Neural progenitor cell (in vitro differentiated cells): ENCODE results near the gene IFNGR2. TPM values are rescaled to one million over a fixed set of nuclear protein-coding genes. Genes with fewer than 3 reads are reported as not detected.

Experiments
- DNase-seq: peaks from one replicate; pipeline ENCODE4 v3.0.0-alpha.2; 2016; ENCODE audit warnings: low spot score
- H2AFZ ChIP-seq: fragments of 200-600 bp; sonication (generic); replicated peaks from 2 replicates; pipeline ENCODE4 v1.6.1; 2016; ENCODE audit warnings: antibody characterized with exemption
- H3F3A ChIP-seq: fragments of 200-600 bp; sonication (generic); 2 replicates; pipeline ENCODE4 v1.6.1; 2016; ENCODE audit warnings: antibody characterized with exemption, low read depth
- H3K27ac ChIP-seq: fragments of 200-600 bp; sonication (generic); 2 replicates; pipeline ENCODE4 v1.5.1; 2016; ENCODE audit warnings: mild to moderate bottlenecking
- H3K27me3 ChIP-seq: fragments of 200-600 bp; sonication (generic); 2 replicates; pipeline ENCODE4 v1.6.1; 2016; ENCODE audit warnings: mild to moderate bottlenecking, moderate library complexity
- H3K36me3 ChIP-seq: fragments of 200-600 bp; sonication (generic); 2 replicates; pipeline ENCODE4 v1.5.1; 2016
- H3K4me1 ChIP-seq: fragments of 200-600 bp; sonication (generic); 2 replicates; pipeline ENCODE4 v1.6.1; 2016; ENCODE audit warnings: mixed run types
- H3K4me2 ChIP-seq: fragments of 200-600 bp; sonication (generic); 2 replicates; pipeline ENCODE4 v1.6.1; 2016
- H3K4me3 ChIP-seq: fragments of 200-600 bp; sonication (generic); 2 replicates; pipeline ENCODE4 v1.5.1; 2016
- H3K79me2 ChIP-seq: fragments of 200-600 bp; sonication (generic); 2 replicates; pipeline ENCODE4 v1.6.1; 2016; ENCODE audit warnings: low read depth
- H3K9ac ChIP-seq: fragments of 200-600 bp; sonication (generic); 2 replicates; pipeline ENCODE4 v1.6.1; 2016
- H3K9me3 ChIP-seq: fragments of 200-600 bp; sonication (generic); 2 replicates; pipeline ENCODE4 v1.5.1; 2016; ENCODE audit warnings: low read depth
- H4K20me1 ChIP-seq: fragments of 200-600 bp; sonication (generic); 2 replicates; pipeline ENCODE4 v1.6.1; 2016; ENCODE audit warnings: low read depth
- H3K27ac Mint-ChIP-seq: 3 replicates; pipeline ENCODE4 v1.8.0; 2021; ENCODE audit warnings: mixed read lengths
- H3K27me3 Mint-ChIP-seq: 2 replicates; pipeline ENCODE4 v1.8.0; 2022; ENCODE audit warnings: low read depth, mild to moderate bottlenecking, inconsistent platforms, moderate library complexity, mixed read lengths; ENCODE audit not compliant: insufficient read depth
- H3K36me3 Mint-ChIP-seq: 3 replicates; pipeline ENCODE4 v1.8.0; 2021; ENCODE audit warnings: mixed read lengths
- H3K4me1 Mint-ChIP-seq: 3 replicates; pipeline ENCODE4 v1.8.0; 2021; ENCODE audit warnings: mixed read lengths
- H3K4me3 Mint-ChIP-seq: 3 replicates; pipeline ENCODE4 v1.8.0; 2021; ENCODE audit warnings: mild to moderate bottlenecking, moderate library complexity, mixed read lengths
- H3K9me3 Mint-ChIP-seq: 3 replicates; pipeline ENCODE4 v1.8.0; 2020; ENCODE audit warnings: mixed read lengths
- EZH2 ChIP-seq: fragments of 200-600 bp; sonication (generic); IDR thresholded peaks from 2 replicates; pipeline ENCODE4 v1.6.1; 2017; ENCODE audit warnings: antibody characterized with exemption, mild to moderate bottlenecking, moderate library complexity
- EZH2phosphoT487 ChIP-seq: fragments of 200-600 bp; sonication (generic); IDR thresholded peaks from 2 replicates; pipeline ENCODE4 v1.6.1; 2017; ENCODE audit warnings: antibody characterized with exemption
- total RNA-seq: library from RNA; depleted of rRNA; stranded (reverse); fragments of >200 nt; gene quantifications from 2 replicates; pipeline ENCODE4 v1.2.3, GENCODE V29; 2015; ENCODE audit warnings: low replicate concordance
- TF ChIP-seq, protein P1 (sequence below): fragments of 200-600 bp; sonication (generic); IDR thresholded peaks from 2 replicates; pipeline ENCODE4 v1.5.1; 2017; ENCODE audit warnings: antibody characterized with exemption, mild to moderate bottlenecking

The IFNGR2 gene
- total RNA-seq, 1 donor from 2014 or later, result 50.6 TPM

GRCh38 chr21:33369586-33369985 is 33.6 kb upstream of the IFNGR2 start:
- no peaks in the 10 kb centered on the region for H3K79me2 ChIP-seq
- no peak for DNase-seq
- no peaks in the 10 kb centered on the region for H3K9me3 ChIP-seq
- H3K9ac ChIP-seq, result no peak overlapping the region
- Mint-ChIP-seq H3K36me3 (no peaks in the 10 kb centered on the region), H3K9me3 (peaks cover 35% of the 10 kb centered on the region), H3K27ac (no peak overlapping the region), H3K4me3 (no peak overlapping the region), H3K27me3 (no peaks in the 10 kb centered on the region), H3K4me1 (no peaks in the 10 kb centered on the region)
- no peak overlapping the region for H3K27ac ChIP-seq
- no peak overlapping the region for H2AFZ ChIP-seq
- H3K4me1 ChIP-seq, result no peaks in the 10 kb centered on the region
- no peaks in the 10 kb centered on the region for H4K20me1 ChIP-seq
- TF ChIP-seq EZH2 (no peak), EZH2phosphoT487 (no peak)
- TF ChIP-seq, protein P1, sequence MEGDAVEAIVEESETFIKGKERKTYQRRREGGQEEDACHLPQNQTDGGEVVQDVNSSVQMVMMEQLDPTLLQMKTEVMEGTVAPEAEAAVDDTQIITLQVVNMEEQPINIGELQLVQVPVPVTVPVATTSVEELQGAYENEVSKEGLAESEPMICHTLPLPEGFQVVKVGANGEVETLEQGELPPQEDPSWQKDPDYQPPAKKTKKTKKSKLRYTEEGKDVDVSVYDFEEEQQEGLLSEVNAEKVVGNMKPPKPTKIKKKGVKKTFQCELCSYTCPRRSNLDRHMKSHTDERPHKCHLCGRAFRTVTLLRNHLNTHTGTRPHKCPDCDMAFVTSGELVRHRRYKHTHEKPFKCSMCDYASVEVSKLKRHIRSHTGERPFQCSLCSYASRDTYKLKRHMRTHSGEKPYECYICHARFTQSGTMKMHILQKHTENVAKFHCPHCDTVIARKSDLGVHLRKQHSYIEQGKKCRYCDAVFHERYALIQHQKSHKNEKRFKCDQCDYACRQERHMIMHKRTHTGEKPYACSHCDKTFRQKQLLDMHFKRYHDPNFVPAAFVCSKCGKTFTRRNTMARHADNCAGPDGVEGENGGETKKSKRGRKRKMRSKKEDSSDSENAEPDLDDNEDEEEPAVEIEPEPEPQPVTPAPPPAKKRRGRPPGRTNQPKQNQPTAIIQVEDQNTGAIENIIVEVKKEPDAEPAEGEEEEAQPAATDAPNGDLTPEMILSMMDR, result no peak
- H3K4me2 ChIP-seq, result no peak overlapping the region
- no peak overlapping the region for H3K4me3 ChIP-seq
- no peaks in the 10 kb centered on the region for H3K27me3 ChIP-seq
- H3K36me3 ChIP-seq, result no peaks in the 10 kb centered on the region
- H3F3A ChIP-seq, result no peaks in the 10 kb centered on the region

GRCh38 chr21:33370305-33370704 is 32.9 kb upstream of the IFNGR2 start:
- Mint-ChIP-seq H3K4me3 (no peak overlapping the region), H3K27me3 (no peaks in the 10 kb centered on the region), H3K4me1 (no peaks in the 10 kb centered on the region), H3K27ac (no peak overlapping the region), H3K36me3 (no peaks in the 10 kb centered on the region), H3K9me3 (peaks cover 35% of the 10 kb centered on the region)
- Histone ChIP-seq H3K27ac (no peak overlapping the region), H3K36me3 (no peaks in the 10 kb centered on the region), H3K9ac (no peak overlapping the region), H3K79me2 (no peaks in the 10 kb centered on the region), H4K20me1 (no peaks in the 10 kb centered on the region), H3F3A (no peaks in the 10 kb centered on the region), H3K4me1 (no peaks in the 10 kb centered on the region), H3K4me2 (no peak overlapping the region), H2AFZ (no peak overlapping the region), H3K4me3 (no peak overlapping the region), H3K9me3 (no peaks in the 10 kb centered on the region), H3K27me3 (no peaks in the 10 kb centered on the region)
- no peak for DNase-seq
- TF ChIP-seq EZH2phosphoT487, result no peak
- no peak for TF ChIP-seq EZH2
- TF ChIP-seq, protein P1, result no peak

- H3K9me3 ChIP-seq, result no peaks in the 10 kb centered on the region
- no peak overlapping the region for H2AFZ ChIP-seq
- H3K79me2 ChIP-seq, result no peaks in the 10 kb centered on the region
- H3K9ac ChIP-seq, result no peak overlapping the region
- H3K36me3 Mint-ChIP-seq, result no peaks in the 10 kb centered on the region
- H3K27me3 Mint-ChIP-seq, result no peaks in the 10 kb centered on the region
- H3K9me3 Mint-ChIP-seq, result peaks cover 32% of the 10 kb centered on the region
- H3K4me3 Mint-ChIP-seq, result no peak overlapping the region
- H3K4me1 ChIP-seq, result no peaks in the 10 kb centered on the region
- H3K36me3 ChIP-seq, result no peaks in the 10 kb centered on the region
- H3K4me2 ChIP-seq, result no peak overlapping the region
- H3K27ac ChIP-seq, result no peak overlapping the region
- TF ChIP-seq EZH2 (no peak), EZH2phosphoT487 (no peak)
- TF ChIP-seq, protein P1, result no peak
- H4K20me1 ChIP-seq, result no peaks in the 10 kb centered on the region
- H3K27me3 ChIP-seq, result no peaks in the 10 kb centered on the region
- H3K4me1 Mint-ChIP-seq, result no peaks in the 10 kb centered on the region
- no peaks in the 10 kb centered on the region for H3F3A ChIP-seq
- H3K27ac Mint-ChIP-seq, result no peak overlapping the region
- H3K4me3 ChIP-seq, result no peak overlapping the region
- no peak for DNase-seq
Observed at GRCh38 chr21:33371366-33371765, 31.8 kb upstream of the IFNGR2 start.

- H3K4me3 Mint-ChIP-seq, result no peak overlapping the region
- H3K36me3 ChIP-seq, result no peaks in the 10 kb centered on the region
- DNase-seq, result no peak
- no peak overlapping the region for H3K4me2 ChIP-seq
- H3K27me3 Mint-ChIP-seq, result no peaks in the 10 kb centered on the region
- TF ChIP-seq EZH2, result no peak
- TF ChIP-seq EZH2phosphoT487, result no peak
- TF ChIP-seq, protein P1, result no peak
- H3K4me1 ChIP-seq, result no peaks in the 10 kb centered on the region
- peaks cover 21% of the 10 kb centered on the region for H3K9me3 Mint-ChIP-seq
- no peak overlapping the region for H3K27ac ChIP-seq
- no peaks in the 10 kb centered on the region for H3K27me3 ChIP-seq
- H3K36me3 Mint-ChIP-seq, result no peaks in the 10 kb centered on the region
- no peaks in the 10 kb centered on the region for H3F3A ChIP-seq
- H3K9ac ChIP-seq, result no peak overlapping the region
- H3K9me3 ChIP-seq, result no peaks in the 10 kb centered on the region
- no peak overlapping the region for H2AFZ ChIP-seq
- H3K4me3 ChIP-seq, result no peak overlapping the region
- H3K79me2 ChIP-seq, result no peaks in the 10 kb centered on the region
- no peaks in the 10 kb centered on the region for H3K4me1 Mint-ChIP-seq
- H3K27ac Mint-ChIP-seq, result no peak overlapping the region
- H4K20me1 ChIP-seq, result no peaks in the 10 kb centered on the region
Observed at GRCh38 chr21:33372582-33372981, 30.6 kb upstream of the IFNGR2 start.
